ENCODE data around the gene ABHD2.
"Not testable (repeated sequence)": the region's sequence is repeated elsewhere in the genome, so short reads cannot be mapped to it uniquely, and the experiment has no call there.

The ABHD2 gene

GRCh38 chr15:89128320-89129122 lies 40.3 kb downstream of the ABHD2 start:
- DNase-seq (ENCODE audit: insufficient read length, low spot score) = no peak

GRCh38 chr15:89129123-89129815 lies 41.0 kb downstream of the ABHD2 start:
- peak; percentile 57 for TF ChIP-seq CTCF (IDR thresholded peaks at IDR 0.05; ENCODE audit: insufficient read depth, missing control alignments)
- FAIRE-seq (no peak), DNase-seq (ENCODE audit: insufficient read length, low spot score) (no peak)

More at GRCh38 chr15:89128320-89129122, 40.3 kb downstream of the ABHD2 start:
- TF ChIP-seq CTCF (IDR thresholded peaks at IDR 0.05; ENCODE audit: insufficient read depth, missing control alignments) = no peak
- no peak for FAIRE-seq

- FAIRE-seq = no peak
- no peak for TF ChIP-seq CTCF (IDR thresholded peaks at IDR 0.05; ENCODE audit: insufficient read depth, missing control alignments)
- DNase-seq (ENCODE audit: insufficient read length, low spot score) = no peak
Observed at GRCh38 chr15:89129816-89130134, 41.5 kb downstream of the ABHD2 start.

- FAIRE-seq (no peak), DNase-seq (ENCODE audit: insufficient read length, low spot score) (no peak)
- no peak for TF ChIP-seq CTCF (IDR thresholded peaks at IDR 0.05; ENCODE audit: insufficient read depth, missing control alignments)
Observed at GRCh38 chr15:89130201-89130600, 41.9 kb downstream of the ABHD2 start.

GRCh38 chr15:89131731-89132130 lies 43.5 kb downstream of the ABHD2 start:
- DNase-seq (ENCODE audit: insufficient read length, low spot score) = no peak
- no peak for FAIRE-seq
- no peak for TF ChIP-seq CTCF (IDR thresholded peaks at IDR 0.05; ENCODE audit: insufficient read depth, missing control alignments)

GRCh38 chr15:89132611-89133507 lies 44.6 kb downstream of the ABHD2 start:
- DNase-seq (ENCODE audit: insufficient read length, low spot score) (no peak), FAIRE-seq (no peak)
- no peak for TF ChIP-seq CTCF (IDR thresholded peaks at IDR 0.05; ENCODE audit: insufficient read depth, missing control alignments)

- DNase-seq (ENCODE audit: insufficient read length, low spot score); FAIRE-seq: not testable (repeated sequence)
Observed at GRCh38 chr15:89135387-89136077, 47.3 kb downstream of the ABHD2 start.
